Kidney (tissue), 14 donors: ENCODE measurements around the gene PLA2G2F. TPM values are rescaled to one million over a fixed set of nuclear protein-coding genes. Genes with fewer than 3 reads are reported as not detected.

Source experiments
- DNase-seq, 5 donors: peaks; one replicate each; pipeline ENCODE4 v3.0.0-alpha.2; 2013 to 2020
- FAIRE-seq: peaks from 2 replicates; lab custom pipeline; 2012; peaks lifted over from hg19 to GRCh38; lab: Jason Lieb, UNC
- H3K27ac ChIP-seq, 2 donors: one replicate each; pipeline ENCODE4 v1.7.0; 2013; ENCODE audit warnings: low read depth in 2 of 2, low read length in 2 of 2, inconsistent platforms in 1 of 2
- H3K27me3 ChIP-seq: one replicate; pipeline ENCODE4 v1.7.1; 2013; ENCODE audit warnings: low read length, inconsistent platforms; ENCODE audit not compliant: control insufficient read depth, insufficient read depth
- H3K36me3 ChIP-seq, 3 donors: one replicate each; pipeline versions ENCODE4 v1.7.0 to v1.7.1; 2013; ENCODE audit warnings: low read length in 3 of 3, control low read depth in 1 of 3, inconsistent platforms in 1 of 3; ENCODE audit not compliant: insufficient read depth in 3 of 3, control insufficient read depth in 2 of 3
- H3K4me1 ChIP-seq, 3 donors: one replicate each; pipeline versions ENCODE4 v1.7.0 to v1.7.1; 2013; ENCODE audit warnings: low read length in 3 of 3, inconsistent platforms in 1 of 3, low read depth in 1 of 3; ENCODE audit not compliant: control insufficient read depth in 2 of 3, insufficient read depth in 2 of 3
- H3K4me3 ChIP-seq, 3 donors: one replicate each; pipeline versions ENCODE4 v1.7.0 to v1.8.1; 2013; ENCODE audit warnings: low read length in 3 of 3, control low read depth in 1 of 3, inconsistent platforms in 1 of 3
- H3K9ac ChIP-seq, 3 donors: one replicate each; pipeline versions ENCODE4 v1.7.0 to v1.7.1; 2013; ENCODE audit warnings: low read length in 3 of 3, control low read depth in 1 of 3, inconsistent platforms in 1 of 3
- H3K9me3 ChIP-seq, 3 donors: one replicate each; pipeline versions ENCODE4 v1.7.0 to v1.7.1; 2013; ENCODE audit warnings: low read length in 3 of 3, control low read depth in 1 of 3, inconsistent platforms in 1 of 3; ENCODE audit not compliant: control insufficient read depth in 2 of 3, insufficient read depth in 1 of 3
- CTCF ChIP-seq: IDR thresholded peaks from 3 replicates; pipeline ENCODE4 v1.5.1; 2012; ENCODE audit warnings: mild to moderate bottlenecking, moderate library complexity, borderline replicate concordance; ENCODE audit not compliant: insufficient read depth; ENCODE audit errors: extremely low read depth
- intact Hi-C: fragments of 100-400 bp; cut with DNase I; formaldehyde crosslinking; loops from one replicate; pipeline ENCODE4 v1.11.1; 2022
- polyA plus RNA-seq: library from polyadenylated mRNA; stranded (reverse); fragments of 350-450 nt; fragmentation: Illumina TruSeq; extraction: RNeasy Lipid Tissue Mini Kit (QIAGEN cat#74804); gene quantifications from one replicate; pipeline ENCODE4 v1.2.3, GENCODE V29; 2014; ENCODE audit warnings: low read depth, low replicate concordance; ENCODE audit not compliant: insufficient read depth
- total RNA-seq: library from RNA; stranded (reverse); fragmentation: NEBNext Ultra II Directional; extraction: Animal tissue kit (Norgen Biotek cat#: 25700); gene quantifications from one replicate; pipeline ENCODE4 v1.2.1, GENCODE V29; 2021
- donor health status: control.
- donor health status: control.
- donor health status: control.
- donor health status: control.
- donor health status: control.
- donor health status: DM: yes; HTN: yes; CAD: no.
- donor health status: Normal renal cell carcinoma (clear cell type).

Gene PLA2G2F
- total and polyA plus RNA-seq, 2 donors from 2014 or later, result not detected

GRCh38 chr1:20152599-20152930 is 13.4 kb downstream of the PLA2G2F start:
- no peak for FAIRE-seq
- no peak overlapping the region for H3K9ac ChIP-seq

GRCh38 chr1:20153000-20153418 is 13.9 kb downstream of the PLA2G2F start:
- TF ChIP-seq CTCF, result no peak
- no peak for FAIRE-seq
- peak in 2 of 5 donors; percentile 32 to 69 for DNase-seq
- no peaks in the 10 kb centered on the region for H3K27me3 ChIP-seq
- H3K4me1 ChIP-seq, result peaks cover 0 to 4% (median 0%) of the 10 kb centered on the region in 3 donors
- no peaks in the 10 kb centered on the region for H3K9me3 ChIP-seq
- H3K36me3 ChIP-seq, result no peaks in the 10 kb centered on the region
- H3K4me3 ChIP-seq, result no peak overlapping the region
- H3K9ac ChIP-seq, result no peak overlapping the region
- intact Hi-C loops, result loop anchor here (5.0 kb wide), 1 partner anchor 236 kb away; no protein-coding TSS in a partner anchor
- H3K27ac ChIP-seq, result peak overlapping the region in 1 of 2 donors; percentile 47

More at GRCh38 chr1:20152599-20152930, 13.4 kb downstream of the PLA2G2F start:
- H3K4me3 ChIP-seq, result no peak overlapping the region
- no peak overlapping the region for H3K27ac ChIP-seq
- no peaks in the 10 kb centered on the region for H3K36me3 ChIP-seq
- TF ChIP-seq CTCF, result no peak
- intact Hi-C loops, result loop anchor here (5.0 kb wide), 1 partner anchor 235 kb away; no protein-coding TSS in a partner anchor
- DNase-seq, result no peak
- no peaks in the 10 kb centered on the region for H3K27me3 ChIP-seq
- H3K9me3 ChIP-seq, result no peaks in the 10 kb centered on the region
- H3K4me1 ChIP-seq, result peaks cover 0 to 4% (median 0%) of the 10 kb centered on the region in 3 donors

GRCh38 chr1:20154301-20154831 is 15.2 kb downstream of the PLA2G2F start:
- Histone ChIP-seq H3K9me3 (peaks cover 0 to 6% (median 0%) of the 10 kb centered on the region in 3 donors), H3K27me3 (no peaks in the 10 kb centered on the region), H3K4me3 (peak overlapping the region in 2 of 3 donors; percentile 4 to 41), H3K36me3 (no peaks in the 10 kb centered on the region), H3K9ac (no peak overlapping the region), H3K4me1 (peaks cover 0 to 4% (median 0%) of the 10 kb centered on the region in 3 donors), H3K27ac (no peak overlapping the region)
- no peak for FAIRE-seq
- no peak for TF ChIP-seq CTCF
- intact Hi-C loops, result loop anchor here (5.0 kb wide), 1 partner anchor 237 kb away; no protein-coding TSS in a partner anchor
- DNase-seq, result peak in 1 of 5 donors; percentile 57
